GM12865 (cell line): ENCODE results near the gene PXDN.

Source experiments
- DNase-seq: peaks from one replicate; pipeline ENCODE4 v3.0.0; 2010; ENCODE audit warnings: low read depth
- H3K4me3 ChIP-seq: 2 replicates; pipeline ENCODE4 v1.5.1; 2011; ENCODE audit warnings: mild to moderate bottlenecking, low read depth, low read length, control low read depth
- CTCF ChIP-seq: IDR thresholded peaks from 2 replicates; pipeline ENCODE4 v1.5.1; 2011; ENCODE audit warnings: low read length, control low read depth, low read depth, inconsistent platforms; ENCODE audit not compliant: insufficient read depth; ENCODE audit errors: missing control alignments

Gene PXDN

GRCh38 chr2:1602278-1603010, 141.9 kb downstream of the PXDN start:
- no peak overlapping the region for H3K4me3 ChIP-seq
- no peak for TF ChIP-seq CTCF
- DNase-seq = no peak

GRCh38 chr2:1601471-1602277, 142.6 kb downstream of the PXDN start:
- no peak for TF ChIP-seq CTCF
- DNase-seq = no peak

GRCh38 chr2:1601067-1601412, 143.3 kb downstream of the PXDN start:
- no peak overlapping the region for H3K4me3 ChIP-seq
- no peak for DNase-seq
- TF ChIP-seq CTCF = no peak

More at GRCh38 chr2:1601471-1602277, 142.6 kb downstream of the PXDN start:
- H3K4me3 ChIP-seq = no peak overlapping the region

GRCh38 chr2:1600191-1601066, 143.9 kb downstream of the PXDN start:
- DNase-seq = no peak
- no peak for TF ChIP-seq CTCF
- H3K4me3 ChIP-seq = no peak overlapping the region

GRCh38 chr2:1599301-1600085, 144.8 kb downstream of the PXDN start:
- DNase-seq = no peak
- TF ChIP-seq CTCF = no peak
- no peak overlapping the region for H3K4me3 ChIP-seq

GRCh38 chr2:1598800-1599199, 145.5 kb downstream of the PXDN start:
- DNase-seq = no peak
- H3K4me3 ChIP-seq = no peak overlapping the region
- TF ChIP-seq CTCF = no peak
